ENCODE data around the gene FAM50B.

The FAM50B gene

DNA sequence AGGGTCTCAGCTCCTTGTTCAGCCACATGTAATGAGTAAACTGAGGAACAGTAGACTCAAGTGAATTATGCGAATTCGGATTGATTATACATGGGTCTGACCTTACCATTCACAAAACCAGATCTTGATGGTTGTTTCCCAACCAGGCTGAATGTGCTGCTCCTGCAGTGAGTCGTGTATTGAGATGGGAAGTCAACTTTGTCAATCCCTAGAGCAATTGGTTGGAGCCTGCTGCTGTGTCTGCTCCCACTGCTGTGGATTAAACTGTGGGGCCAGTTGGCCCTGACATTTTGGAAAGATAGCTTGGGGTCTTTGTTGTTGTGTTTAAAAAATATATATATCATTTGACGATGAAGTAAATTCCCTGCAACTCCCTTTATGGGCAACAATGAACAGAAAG lies 23.9 kb downstream of the FAM50B start:
- TF ChIP-seq, protein P1, sequence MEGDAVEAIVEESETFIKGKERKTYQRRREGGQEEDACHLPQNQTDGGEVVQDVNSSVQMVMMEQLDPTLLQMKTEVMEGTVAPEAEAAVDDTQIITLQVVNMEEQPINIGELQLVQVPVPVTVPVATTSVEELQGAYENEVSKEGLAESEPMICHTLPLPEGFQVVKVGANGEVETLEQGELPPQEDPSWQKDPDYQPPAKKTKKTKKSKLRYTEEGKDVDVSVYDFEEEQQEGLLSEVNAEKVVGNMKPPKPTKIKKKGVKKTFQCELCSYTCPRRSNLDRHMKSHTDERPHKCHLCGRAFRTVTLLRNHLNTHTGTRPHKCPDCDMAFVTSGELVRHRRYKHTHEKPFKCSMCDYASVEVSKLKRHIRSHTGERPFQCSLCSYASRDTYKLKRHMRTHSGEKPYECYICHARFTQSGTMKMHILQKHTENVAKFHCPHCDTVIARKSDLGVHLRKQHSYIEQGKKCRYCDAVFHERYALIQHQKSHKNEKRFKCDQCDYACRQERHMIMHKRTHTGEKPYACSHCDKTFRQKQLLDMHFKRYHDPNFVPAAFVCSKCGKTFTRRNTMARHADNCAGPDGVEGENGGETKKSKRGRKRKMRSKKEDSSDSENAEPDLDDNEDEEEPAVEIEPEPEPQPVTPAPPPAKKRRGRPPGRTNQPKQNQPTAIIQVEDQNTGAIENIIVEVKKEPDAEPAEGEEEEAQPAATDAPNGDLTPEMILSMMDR (IDR thresholded peaks at IDR 0.05; ENCODE audit: insufficient read depth, missing control alignments): no peak
- DNase-seq (ENCODE audit: insufficient read length, low spot score): no peak
- FAIRE-seq: no peak

DNA sequence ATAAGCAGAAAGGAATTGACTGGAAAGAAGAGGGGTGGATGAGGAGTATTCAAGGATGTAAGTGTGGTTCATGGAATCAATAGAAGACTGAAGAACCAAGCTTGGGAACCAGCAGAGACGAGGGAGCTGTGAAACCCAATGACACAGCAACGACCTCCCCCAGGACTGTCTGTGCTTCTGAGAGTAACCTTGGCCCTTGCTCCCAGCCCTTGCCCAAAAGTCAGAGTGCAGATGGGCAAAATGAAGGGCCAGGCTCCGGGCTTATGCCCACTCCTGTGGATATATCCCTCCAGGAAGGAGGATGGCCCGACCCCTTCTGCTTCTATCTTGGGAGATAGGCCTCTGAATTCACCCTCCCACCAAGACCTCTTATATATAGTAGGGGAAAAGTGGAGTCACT lies 24.9 kb downstream of the FAM50B start:
- TF ChIP-seq, protein P1 (IDR thresholded peaks at IDR 0.05; ENCODE audit: insufficient read depth, missing control alignments): no peak
- DNase-seq (ENCODE audit: insufficient read length, low spot score) (no peak), FAIRE-seq (no peak)

DNA sequence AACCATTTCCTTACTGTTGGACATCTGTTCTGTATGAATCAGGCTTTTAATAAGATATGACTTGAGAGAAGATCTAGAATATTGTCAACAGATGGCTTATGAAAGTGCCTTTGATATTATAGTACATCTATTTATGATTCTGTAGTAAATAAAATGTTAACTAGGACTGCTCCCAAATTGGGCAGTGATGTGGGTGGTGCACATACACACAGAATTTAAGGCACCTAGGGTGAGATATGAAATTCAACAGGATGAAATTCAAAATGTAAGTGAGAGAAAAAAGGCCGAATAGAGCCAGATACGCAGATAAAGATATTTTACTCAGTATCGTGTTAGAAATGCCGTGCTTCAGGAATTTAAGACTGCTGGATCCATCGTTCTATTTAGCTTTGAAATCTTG lies 26.3 kb downstream of the FAM50B start:
- TF ChIP-seq, protein P1 (IDR thresholded peaks at IDR 0.05; ENCODE audit: insufficient read depth, missing control alignments): no peak
- DNase-seq (ENCODE audit: insufficient read length, low spot score): no peak

DNA sequence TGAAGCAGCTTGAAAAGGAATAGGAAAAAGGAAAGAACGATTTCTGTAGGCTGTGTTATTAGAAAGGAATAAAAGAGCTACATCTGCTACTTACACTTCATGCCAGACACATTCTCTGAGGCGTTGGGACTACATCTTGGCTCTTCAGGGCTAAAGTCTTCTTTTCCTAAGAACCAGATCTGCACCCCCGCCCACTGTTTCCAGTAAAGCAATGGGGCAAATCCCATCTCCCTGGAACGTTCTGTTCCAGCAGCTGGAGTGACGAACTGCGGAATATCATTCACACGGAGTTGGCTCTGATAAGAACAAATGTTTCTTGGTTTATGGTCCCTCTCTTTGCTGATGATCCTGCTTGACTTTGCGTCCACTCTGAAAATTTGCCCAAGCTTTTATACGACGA lies 26.9 kb downstream of the FAM50B start:
- no peak for FAIRE-seq
- no peak for DNase-seq (ENCODE audit: insufficient read length, low spot score)
- TF ChIP-seq, protein P1 (IDR thresholded peaks at IDR 0.05; ENCODE audit: insufficient read depth, missing control alignments): no peak

More for the DNA sequence above, 26.3 kb downstream of the FAM50B start:
- no peak for FAIRE-seq

DNA sequence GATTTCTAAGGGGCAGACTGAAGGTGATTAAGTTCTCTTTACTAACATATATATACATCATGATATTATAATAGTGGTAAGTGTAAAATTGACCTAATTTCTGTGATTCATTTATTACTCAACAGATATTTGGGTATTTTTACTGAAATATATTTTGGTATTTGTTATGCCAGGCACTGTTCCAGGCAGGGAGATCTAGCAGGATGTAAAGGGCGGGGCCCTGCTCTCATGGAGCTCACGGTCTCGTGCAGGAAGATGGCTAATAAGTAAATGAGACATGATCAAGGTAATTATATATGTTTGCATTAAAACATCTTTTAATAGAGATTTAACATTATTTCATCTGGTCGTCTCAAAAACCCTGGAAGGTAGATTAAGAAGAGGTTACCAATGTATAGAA lies 27.7 kb downstream of the FAM50B start:
- DNase-seq (ENCODE audit: insufficient read length, low spot score): no peak
- TF ChIP-seq, protein P1 (IDR thresholded peaks at IDR 0.05; ENCODE audit: insufficient read depth, missing control alignments): no peak
- no peak for FAIRE-seq

DNA sequence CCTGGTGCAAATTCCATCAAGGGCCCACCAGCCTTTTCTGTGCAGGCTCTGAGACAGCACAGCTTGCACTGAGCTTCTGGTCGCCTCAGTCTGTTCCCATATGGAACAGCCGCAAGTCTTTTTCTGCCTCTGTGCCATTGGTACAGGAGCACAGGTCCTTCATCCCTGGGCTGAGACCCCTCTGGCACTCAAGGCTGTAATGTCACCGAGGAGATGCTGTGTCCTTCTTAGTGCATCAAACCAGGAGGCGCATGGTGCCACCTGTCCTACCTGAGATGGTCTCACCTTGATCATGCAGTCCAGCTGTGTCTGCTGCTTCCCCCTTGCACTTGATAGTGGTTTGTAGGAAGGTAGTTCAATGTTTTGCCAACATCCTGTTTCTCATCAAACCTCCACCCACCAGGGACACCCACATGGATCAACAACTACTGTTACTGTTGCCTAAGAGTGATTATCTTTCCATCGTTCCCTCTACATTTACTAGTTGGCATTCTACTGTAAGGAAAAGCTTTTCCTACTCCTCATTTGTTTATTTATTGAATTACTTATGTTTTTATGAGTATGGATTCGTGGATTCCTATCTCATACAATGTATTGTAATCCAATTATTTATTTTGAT lies 29.0 kb downstream of the FAM50B start:
- FAIRE-seq (no peak), DNase-seq (ENCODE audit: insufficient read length, low spot score) (no peak)
- TF ChIP-seq, protein P1 (IDR thresholded peaks at IDR 0.05; ENCODE audit: insufficient read depth, missing control alignments): no peak

DNA sequence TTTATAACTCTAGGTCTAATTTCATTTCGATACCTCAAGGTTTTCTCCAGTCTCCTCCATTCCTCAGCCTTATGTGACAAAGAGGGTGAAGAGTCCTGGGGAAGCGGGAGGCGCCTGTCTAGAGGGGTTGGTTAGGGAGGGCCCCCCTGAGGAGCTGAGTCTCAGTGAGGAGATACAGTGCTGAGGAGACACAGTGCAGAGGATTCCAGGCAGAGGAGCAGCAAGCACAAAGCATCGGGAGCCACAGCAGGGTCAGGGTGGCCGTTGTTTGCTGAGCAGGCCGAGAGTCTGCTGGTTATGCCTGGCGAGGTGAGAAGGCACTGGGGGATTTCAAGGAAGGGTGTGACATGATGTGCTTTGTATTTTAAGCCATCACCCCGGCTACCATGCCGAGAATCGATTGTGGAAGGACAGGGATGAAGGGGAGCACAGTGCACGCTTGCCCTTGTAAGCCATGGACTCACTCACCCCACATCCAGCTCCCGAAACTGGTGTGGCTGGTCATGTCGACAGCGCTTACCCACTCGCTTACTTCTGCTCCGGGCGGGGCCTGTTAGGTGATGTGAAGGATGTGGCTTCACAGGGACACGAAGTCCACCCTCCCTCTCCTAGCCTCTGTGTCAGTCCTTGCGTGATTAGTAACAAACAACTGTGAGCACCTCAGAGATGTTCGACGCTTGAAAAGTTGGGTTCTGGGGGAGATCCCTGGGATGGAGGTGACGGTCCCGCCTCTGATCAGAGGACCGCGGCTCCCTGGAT lies 30.2 kb downstream of the FAM50B start:
- DNase-seq (ENCODE audit: insufficient read length, low spot score) (no peak), FAIRE-seq (no peak)
- TF ChIP-seq, protein P1 (IDR thresholded peaks at IDR 0.05; ENCODE audit: insufficient read depth, missing control alignments): no peak
